Adipocyte (in vitro differentiated cells): ENCODE data around the gene ACR.
"Not testable (repeated sequence)": the region's sequence is repeated elsewhere in the genome, so short reads cannot be mapped to it uniquely, and the experiment has no call there.

Experiments
- DNase-seq: peaks from one replicate; pipeline ENCODE4 v3.0.0-alpha.2; 2015; ENCODE audit warnings: low read depth
- H3K27me3 ChIP-seq: replicated peaks from 2 replicates; pipeline ENCODE4 v1.7.0; 2013; ENCODE audit warnings: mild to moderate bottlenecking, low read length, moderate library complexity; ENCODE audit not compliant: control insufficient read depth, insufficient read depth
- H3K36me3 ChIP-seq: 2 replicates; pipeline ENCODE4 v1.7.0; 2013; ENCODE audit warnings: low read length, mild to moderate bottlenecking, moderate library complexity; ENCODE audit not compliant: control insufficient read depth, insufficient read depth, severe bottlenecking
- H3K4me1 ChIP-seq: 2 replicates; pipeline ENCODE4 v1.7.0; 2013; ENCODE audit warnings: mild to moderate bottlenecking, low read length, moderate library complexity; ENCODE audit not compliant: control insufficient read depth, insufficient read depth
- H3K4me3 ChIP-seq: 2 replicates; pipeline ENCODE4 v1.7.0; 2013; ENCODE audit warnings: mild to moderate bottlenecking, low read length, moderate library complexity
- H3K9ac ChIP-seq: 2 replicates; pipeline ENCODE4 v1.7.0; 2013; ENCODE audit warnings: mild to moderate bottlenecking, low read length, moderate library complexity
- H3K9me3 ChIP-seq: 2 replicates; pipeline ENCODE4 v1.7.0; 2013; ENCODE audit warnings: mild to moderate bottlenecking, low read length, moderate library complexity; ENCODE audit not compliant: control insufficient read depth

ACR gene

GRCh38 chr22:50759597-50760341 is 21.8 kb downstream of the ACR start:
- peak; percentile 51 for DNase-seq
- not testable (repeated sequence) for H3K4me3 ChIP-seq

GRCh38 chr22:50761829-50762228 is 23.8 kb downstream of the ACR start:
- H3K27me3 ChIP-seq, H3K4me3 ChIP-seq, DNase-seq, H3K36me3 ChIP-seq, H3K4me1 ChIP-seq, H3K9ac ChIP-seq, H3K9me3 ChIP-seq: not testable (repeated sequence)

More at GRCh38 chr22:50759597-50760341, 21.8 kb downstream of the ACR start:
- not testable (repeated sequence) for H3K9ac ChIP-seq, H3K9me3 ChIP-seq, H3K4me1 ChIP-seq, H3K27me3 ChIP-seq, H3K36me3 ChIP-seq

- not testable (repeated sequence) for H3K9ac ChIP-seq, DNase-seq, H3K4me1 ChIP-seq, H3K36me3 ChIP-seq, H3K4me3 ChIP-seq, H3K9me3 ChIP-seq, H3K27me3 ChIP-seq
These were observed 26.3 kb downstream of the ACR start for GRCh38 chr22:50764288-50764687.

GRCh38 chr22:50775132-50775531 is 37.1 kb downstream of the ACR start:
- H3K4me1 ChIP-seq = not testable (repeated sequence)
- DNase-seq = peak; percentile 38

GRCh38 chr22:50777631-50778030 is 39.6 kb downstream of the ACR start:
- not testable (repeated sequence) for H3K4me1 ChIP-seq, H3K4me3 ChIP-seq, DNase-seq, H3K9me3 ChIP-seq, H3K36me3 ChIP-seq, H3K27me3 ChIP-seq, H3K9ac ChIP-seq

More at GRCh38 chr22:50775132-50775531, 37.1 kb downstream of the ACR start:
- H3K4me3 ChIP-seq, H3K9ac ChIP-seq, H3K36me3 ChIP-seq, H3K9me3 ChIP-seq, H3K27me3 ChIP-seq: not testable (repeated sequence)

- not testable (repeated sequence) for H3K4me1 ChIP-seq, H3K4me3 ChIP-seq, H3K27me3 ChIP-seq, DNase-seq, H3K9me3 ChIP-seq, H3K9ac ChIP-seq, H3K36me3 ChIP-seq
These were observed 42.2 kb downstream of the ACR start for GRCh38 chr22:50780244-50780643.

GRCh38 chr22:50782253-50782652 is 44.2 kb downstream of the ACR start:
- peak overlapping the region; percentile 41 for H3K4me3 ChIP-seq
- not testable (repeated sequence) for H3K27me3 ChIP-seq, H3K36me3 ChIP-seq, DNase-seq, H3K4me1 ChIP-seq, H3K9me3 ChIP-seq, H3K9ac ChIP-seq

- H3K9me3 ChIP-seq, H3K27me3 ChIP-seq, H3K4me1 ChIP-seq, H3K36me3 ChIP-seq: not testable (repeated sequence)
- H3K4me3 ChIP-seq = peak within 1 kb of the TSS; percentile 78
- H3K9ac ChIP-seq = peak within 1 kb of the TSS; percentile 79
- peak; percentile 95 for DNase-seq
These were observed 45.3 kb downstream of the ACR start, which contains the start of gene RABL2B for GRCh38 chr22:50783033-50783879. TSS of gene RABL2B (minus strand) at chr22:50783636. CDS start at chr22:50782294, 1,342 bp downstream.

- H3K9me3 ChIP-seq, DNase-seq: not testable (repeated sequence)
- H3K4me3 ChIP-seq = peak overlapping the region; percentile 78
These were observed 45.9 kb downstream of the ACR start for GRCh38 chr22:50783880-50784276.

GRCh38 chr22:50785289-50785688 is 47.3 kb downstream of the ACR start:
- H3K9ac ChIP-seq, H3K27me3 ChIP-seq, H3K4me1 ChIP-seq, H3K9me3 ChIP-seq, DNase-seq, H3K4me3 ChIP-seq, H3K36me3 ChIP-seq: not testable (repeated sequence)

More at GRCh38 chr22:50783880-50784276, 45.9 kb downstream of the ACR start:
- not testable (repeated sequence) for H3K27me3 ChIP-seq, H3K36me3 ChIP-seq, H3K4me1 ChIP-seq
- peak overlapping the region; percentile 79 for H3K9ac ChIP-seq

GRCh38 chr22:50786936-50787335 is 48.9 kb downstream of the ACR start:
- not testable (repeated sequence) for H3K27me3 ChIP-seq, H3K4me3 ChIP-seq, H3K4me1 ChIP-seq, H3K9me3 ChIP-seq, DNase-seq, H3K9ac ChIP-seq, H3K36me3 ChIP-seq
